PC-9 (cell line): ENCODE results near the gene CEP89.

Experiments
- EZH2 ChIP-seq: fragments of 200-600 bp; sonication (generic); IDR thresholded peaks from 2 replicates; pipeline ENCODE4 v1.8.0; 2017; ENCODE audit warnings: antibody characterized with exemption, low read depth
- TF ChIP-seq, protein P1 (sequence below): fragments of 200-600 bp; sonication (generic); conservative IDR thresholded peaks from 2 replicates; pipeline ENCODE4 v1.6.1; 2017; ENCODE audit warnings: mixed run types, antibody characterized with exemption, mild to moderate bottlenecking, moderate library complexity

GRCh38 chr19:32880622-32881021 is 91.1 kb downstream of the CEP89 start:
- TF ChIP-seq, protein P1, sequence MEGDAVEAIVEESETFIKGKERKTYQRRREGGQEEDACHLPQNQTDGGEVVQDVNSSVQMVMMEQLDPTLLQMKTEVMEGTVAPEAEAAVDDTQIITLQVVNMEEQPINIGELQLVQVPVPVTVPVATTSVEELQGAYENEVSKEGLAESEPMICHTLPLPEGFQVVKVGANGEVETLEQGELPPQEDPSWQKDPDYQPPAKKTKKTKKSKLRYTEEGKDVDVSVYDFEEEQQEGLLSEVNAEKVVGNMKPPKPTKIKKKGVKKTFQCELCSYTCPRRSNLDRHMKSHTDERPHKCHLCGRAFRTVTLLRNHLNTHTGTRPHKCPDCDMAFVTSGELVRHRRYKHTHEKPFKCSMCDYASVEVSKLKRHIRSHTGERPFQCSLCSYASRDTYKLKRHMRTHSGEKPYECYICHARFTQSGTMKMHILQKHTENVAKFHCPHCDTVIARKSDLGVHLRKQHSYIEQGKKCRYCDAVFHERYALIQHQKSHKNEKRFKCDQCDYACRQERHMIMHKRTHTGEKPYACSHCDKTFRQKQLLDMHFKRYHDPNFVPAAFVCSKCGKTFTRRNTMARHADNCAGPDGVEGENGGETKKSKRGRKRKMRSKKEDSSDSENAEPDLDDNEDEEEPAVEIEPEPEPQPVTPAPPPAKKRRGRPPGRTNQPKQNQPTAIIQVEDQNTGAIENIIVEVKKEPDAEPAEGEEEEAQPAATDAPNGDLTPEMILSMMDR, result no peak
- no peak for TF ChIP-seq EZH2
